ENCODE data around the gene CABLES1. TPM values are rescaled to one million over a fixed set of nuclear protein-coding genes. Genes with fewer than 3 reads are reported as not detected.
"Not testable (repeated sequence)": the region's sequence is repeated elsewhere in the genome, so short reads cannot be mapped to it uniquely, and the experiment has no call there.

CABLES1 gene
- total RNA-seq, 2 experiments from 2014 or later: not detected

DNA sequence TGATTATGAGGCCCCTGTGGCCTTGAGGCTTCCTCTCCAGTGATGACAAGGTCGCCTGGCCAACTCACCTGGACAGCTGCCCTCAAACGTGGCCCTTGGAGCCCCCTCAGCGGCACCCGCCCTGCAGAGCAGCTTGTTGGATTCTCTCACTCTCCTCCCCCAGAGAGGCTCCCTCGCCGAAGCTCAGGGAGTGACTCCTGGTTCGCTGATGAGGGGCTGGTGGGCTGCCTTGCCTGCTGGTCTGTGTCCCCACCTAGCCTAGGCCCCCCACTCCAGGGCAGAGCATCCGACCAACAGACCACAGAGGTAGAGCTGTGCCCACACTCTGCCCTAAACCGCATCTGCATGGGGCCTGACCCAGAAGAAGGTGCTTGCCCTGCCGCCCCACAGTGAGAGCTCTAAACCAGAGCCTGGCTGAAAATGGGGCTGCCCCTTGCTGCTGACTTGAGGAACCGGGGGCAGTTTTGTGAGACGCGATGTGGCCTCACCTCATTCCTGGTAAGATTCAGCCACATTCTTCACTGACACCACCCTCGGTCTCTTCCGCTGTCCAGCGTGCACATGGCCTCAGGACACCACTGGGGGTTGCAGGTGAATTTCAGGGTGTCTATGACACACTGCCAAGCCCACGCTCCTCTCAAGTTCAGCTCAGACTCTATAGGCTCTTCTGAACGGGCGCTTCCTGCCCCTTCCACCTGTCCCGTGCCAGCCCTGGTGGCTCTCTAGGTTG, 131.6 kb downstream of the CABLES1 start:
- H3K36me3 ChIP-seq (ENCODE audit: insufficient read depth, low read length): no peaks in the 10 kb centered on the region
- H3K27ac Mint-ChIP-seq: no peak overlapping the region
- no peak overlapping the region for H3K27ac ChIP-seq (ENCODE audit: low read depth in 1 of 2, low read length in 2 of 2)
- POLR2A ChIA-PET: no interaction called here
- no peaks in the 10 kb centered on the region for H3K27me3 ChIP-seq (ENCODE audit: control insufficient read depth in 1 of 2, insufficient read depth in 2 of 2, low read length in 2 of 2)
- no peaks in the 10 kb centered on the region for H3K27me3 Mint-ChIP-seq
- CTCF ChIA-PET: no interaction called here
- peaks cover 6% of the 10 kb centered on the region for H3K9me3 Mint-ChIP-seq
- peaks cover 9 to 11% of the 10 kb centered on the region in 2 experiments for H3K9me3 ChIP-seq (ENCODE audit: control insufficient read depth in 1 of 2, insufficient read depth in 1 of 2, low read length in 2 of 2)
- TF ChIP-seq, protein P1, sequence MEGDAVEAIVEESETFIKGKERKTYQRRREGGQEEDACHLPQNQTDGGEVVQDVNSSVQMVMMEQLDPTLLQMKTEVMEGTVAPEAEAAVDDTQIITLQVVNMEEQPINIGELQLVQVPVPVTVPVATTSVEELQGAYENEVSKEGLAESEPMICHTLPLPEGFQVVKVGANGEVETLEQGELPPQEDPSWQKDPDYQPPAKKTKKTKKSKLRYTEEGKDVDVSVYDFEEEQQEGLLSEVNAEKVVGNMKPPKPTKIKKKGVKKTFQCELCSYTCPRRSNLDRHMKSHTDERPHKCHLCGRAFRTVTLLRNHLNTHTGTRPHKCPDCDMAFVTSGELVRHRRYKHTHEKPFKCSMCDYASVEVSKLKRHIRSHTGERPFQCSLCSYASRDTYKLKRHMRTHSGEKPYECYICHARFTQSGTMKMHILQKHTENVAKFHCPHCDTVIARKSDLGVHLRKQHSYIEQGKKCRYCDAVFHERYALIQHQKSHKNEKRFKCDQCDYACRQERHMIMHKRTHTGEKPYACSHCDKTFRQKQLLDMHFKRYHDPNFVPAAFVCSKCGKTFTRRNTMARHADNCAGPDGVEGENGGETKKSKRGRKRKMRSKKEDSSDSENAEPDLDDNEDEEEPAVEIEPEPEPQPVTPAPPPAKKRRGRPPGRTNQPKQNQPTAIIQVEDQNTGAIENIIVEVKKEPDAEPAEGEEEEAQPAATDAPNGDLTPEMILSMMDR (IDR thresholded peaks at IDR 0.05): no peak
- ATAC-seq (ENCODE audit: poor library complexity) (no peak), DNase-seq (no peak)
- H3K4me1 Mint-ChIP-seq (ENCODE audit: low read depth): peaks cover 10% of the 10 kb centered on the region
- H3K36me3 Mint-ChIP-seq (ENCODE audit: low read depth): peaks cover 5% of the 10 kb centered on the region
- intact Hi-C loops (cut with DNase I, micrococcal nuclease): no loop called here
- H3K4me1 ChIP-seq (ENCODE audit: insufficient read depth, low read length): peaks cover 5% of the 10 kb centered on the region
- H3K4me3 ChIP-seq (ENCODE audit: low read length): no peak overlapping the region
- no peak overlapping the region for H3K4me3 Mint-ChIP-seq

DNA sequence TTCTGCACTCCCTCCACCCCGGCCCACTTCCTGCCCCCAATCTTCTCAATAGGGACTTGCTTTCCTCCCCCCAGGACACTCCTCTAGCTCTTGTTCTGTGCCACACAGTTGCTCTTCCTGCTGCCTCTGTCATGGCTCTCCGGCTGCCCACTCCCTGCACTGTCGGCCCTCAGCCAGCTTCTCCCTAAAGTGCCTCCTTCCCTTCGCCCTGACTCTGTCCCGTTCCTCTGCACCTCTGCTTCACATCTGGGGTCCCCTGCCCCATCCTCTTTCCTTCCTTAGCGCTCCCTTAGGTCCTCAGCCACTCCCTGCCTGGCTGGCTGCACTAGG, 132.1 kb downstream of the CABLES1 start:
- ATAC-seq (ENCODE audit: poor library complexity) (no peak), DNase-seq (no peak)
- Histone ChIP-seq H3K27me3 (ENCODE audit: control insufficient read depth in 1 of 2, insufficient read depth in 2 of 2, low read length in 2 of 2) (no peaks in the 10 kb centered on the region), H3K9me3 (ENCODE audit: control insufficient read depth in 1 of 2, insufficient read depth in 1 of 2, low read length in 2 of 2) (peaks cover 9 to 11% of the 10 kb centered on the region in 2 experiments), H3K27ac (ENCODE audit: low read depth in 1 of 2, low read length in 2 of 2) (no peak overlapping the region), H3K4me1 (ENCODE audit: insufficient read depth, low read length) (peaks cover 5% of the 10 kb centered on the region), H3K4me3 (ENCODE audit: low read length) (no peak overlapping the region), H3K36me3 (ENCODE audit: insufficient read depth, low read length) (no peaks in the 10 kb centered on the region)
- Mint-ChIP-seq H3K4me1 (ENCODE audit: low read depth) (peaks cover 10% of the 10 kb centered on the region), H3K9me3 (peaks cover 6% of the 10 kb centered on the region), H3K27ac (no peak overlapping the region), H3K27me3 (no peaks in the 10 kb centered on the region), H3K36me3 (ENCODE audit: low read depth) (peaks cover 5% of the 10 kb centered on the region), H3K4me3 (no peak overlapping the region)
- POLR2A ChIA-PET: no interaction called here
- TF ChIP-seq, protein P1 (IDR thresholded peaks at IDR 0.05): no peak
- intact Hi-C loops (cut with DNase I, micrococcal nuclease): no loop called here
- CTCF ChIA-PET: no interaction called here

DNA sequence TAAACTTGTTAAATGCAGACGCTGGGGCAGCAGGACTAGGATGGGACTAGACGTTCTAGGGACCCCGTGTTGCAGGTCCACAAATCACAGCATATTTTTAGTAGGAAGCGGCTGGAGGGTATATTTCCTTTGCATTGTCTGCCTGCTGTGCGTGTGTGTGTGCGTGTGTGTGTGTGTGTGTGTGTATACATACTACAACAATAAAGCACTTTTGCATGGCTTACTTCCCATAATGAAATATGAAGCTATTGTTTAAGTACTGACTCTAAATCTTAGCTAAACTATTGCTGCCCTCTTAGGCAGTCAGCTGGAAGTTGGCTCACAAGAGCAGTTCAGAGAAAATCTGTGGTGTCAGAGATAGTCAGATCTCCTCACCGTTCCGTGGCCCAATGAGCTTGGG, 133.4 kb downstream of the CABLES1 start:
- no peaks in the 10 kb centered on the region for H3K27me3 ChIP-seq (ENCODE audit: control insufficient read depth in 1 of 2, insufficient read depth in 2 of 2, low read length in 2 of 2)
- POLR2A ChIA-PET: no interaction called here
- intact Hi-C loops (cut with DNase I, micrococcal nuclease): no loop called here
- no peak overlapping the region for H3K4me3 ChIP-seq (ENCODE audit: low read length)
- H3K4me1 ChIP-seq (ENCODE audit: insufficient read depth, low read length): peaks cover 5% of the 10 kb centered on the region
- ATAC-seq (ENCODE audit: poor library complexity) (no peak), DNase-seq (no peak)
- H3K4me1 Mint-ChIP-seq (ENCODE audit: low read depth): peaks cover 10% of the 10 kb centered on the region
- H3K27me3 Mint-ChIP-seq: no peaks in the 10 kb centered on the region
- H3K4me3 Mint-ChIP-seq: no peak overlapping the region
- H3K36me3 ChIP-seq (ENCODE audit: insufficient read depth, low read length): no peaks in the 10 kb centered on the region
- no peak overlapping the region for H3K27ac Mint-ChIP-seq
- peaks cover 5% of the 10 kb centered on the region for H3K36me3 Mint-ChIP-seq (ENCODE audit: low read depth)
- CTCF ChIA-PET: no interaction called here
- peaks cover 9 to 11% of the 10 kb centered on the region in 2 experiments for H3K9me3 ChIP-seq (ENCODE audit: control insufficient read depth in 1 of 2, insufficient read depth in 1 of 2, low read length in 2 of 2)
- TF ChIP-seq, protein P1 (IDR thresholded peaks at IDR 0.05): no peak
- H3K27ac ChIP-seq (ENCODE audit: low read depth in 1 of 2, low read length in 2 of 2): no peak overlapping the region
- H3K9me3 Mint-ChIP-seq: peaks cover 6% of the 10 kb centered on the region

DNA sequence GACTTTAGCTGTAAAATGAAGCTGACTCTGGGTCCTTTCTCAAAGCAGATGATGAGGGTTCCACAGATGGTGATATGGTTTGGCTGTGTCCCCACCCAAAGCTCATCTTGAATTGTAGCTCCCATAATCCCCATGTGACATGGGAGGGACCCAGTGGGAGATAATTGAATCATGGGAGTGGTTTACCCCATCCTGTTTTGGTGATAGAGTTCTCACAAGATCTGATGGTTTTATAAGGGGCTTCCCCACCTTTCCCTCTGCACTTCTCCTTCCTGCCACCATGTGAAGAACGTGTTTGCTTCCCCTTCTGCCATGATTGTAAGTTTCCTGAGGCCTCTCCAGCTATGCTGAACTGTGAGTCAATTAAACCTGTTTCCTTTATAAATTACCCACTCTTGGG, 133.8 kb downstream of the CABLES1 start:
- H3K27ac ChIP-seq (ENCODE audit: low read depth in 1 of 2, low read length in 2 of 2); H3K27ac Mint-ChIP-seq; intact Hi-C loops (cut with DNase I, micrococcal nuclease); H3K4me3 ChIP-seq (ENCODE audit: low read length); CTCF ChIA-PET; H3K27me3 Mint-ChIP-seq; H3K36me3 ChIP-seq (ENCODE audit: insufficient read depth, low read length); H3K4me3 Mint-ChIP-seq; H3K4me1 Mint-ChIP-seq (ENCODE audit: low read depth); H3K36me3 Mint-ChIP-seq (ENCODE audit: low read depth); H3K4me1 ChIP-seq (ENCODE audit: insufficient read depth, low read length); H3K27me3 ChIP-seq (ENCODE audit: control insufficient read depth in 1 of 2, insufficient read depth in 2 of 2, low read length in 2 of 2); H3K9me3 Mint-ChIP-seq; POLR2A ChIA-PET: not testable (repeated sequence)
- H3K9me3 ChIP-seq (ENCODE audit: control insufficient read depth in 1 of 2, insufficient read depth in 1 of 2, low read length in 2 of 2): peaks cover 9 to 11% of the 10 kb centered on the region in 2 experiments
- ATAC-seq (ENCODE audit: poor library complexity) (peak; percentile 29), DNase-seq (peak in 3 of 14 experiments; percentile 13 to 44 (median 27))
